Tibial artery (tissue), 4 donors: ENCODE results near the gene CTNNA2.
"Not testable (repeated sequence)": the region's sequence is repeated elsewhere in the genome, so short reads cannot be mapped to it uniquely, and the experiment has no call there.

Experiments used
- DNase-seq, 2 donors: peaks; one replicate each; pipeline ENCODE4 v3.0.0-alpha.2; 2019
- H3K27ac ChIP-seq, 2 donors: fragments of 200-600 bp; sonication (generic) in 1 of 2; 1 replicate in 1 of 2; 2 replicates in 1 of 2; pipeline ENCODE4 v1.5.1; 2018 to 2019; ENCODE audit warnings: mild to moderate bottlenecking in 1 of 2
- H3K27me3 ChIP-seq, 2 donors: fragments of 200-600 bp; sonication (generic) in 1 of 2; one replicate each; pipeline versions ENCODE4 v1.5.1 to v1.6.0; 2016 to 2019
- H3K36me3 ChIP-seq, 3 donors: fragments of 200-600 bp; sonication (generic) in 2 of 3; one replicate each; pipeline ENCODE4 v1.5.1; 2016 to 2019; ENCODE audit warnings: mild to moderate bottlenecking in 2 of 3
- H3K4me1 ChIP-seq, 4 donors: fragments of 200-600 bp; sonication (generic) in 2 of 4; 1 replicate in 3 of 4; 2 replicates in 1 of 4; pipeline ENCODE4 v1.5.1; 2016 to 2019
- H3K4me3 ChIP-seq, 2 donors: fragments of 200-600 bp; sonication (generic) in 1 of 2; 1 replicate in 1 of 2; 2 replicates in 1 of 2; pipeline ENCODE4 v1.5.1; 2018 to 2019; ENCODE audit warnings: mild to moderate bottlenecking in 2 of 2
- H3K9me3 ChIP-seq, 3 donors: fragments of 200-600 bp; sonication (generic) in 1 of 3; one replicate each; pipeline ENCODE4 v1.5.1; 2016 to 2019
- CTCF ChIP-seq, 2 experiments: fragments of 200-600 bp in 1 of 2; fragments of 450-650 bp in 1 of 2; IDR thresholded peaks; one replicate each; pipeline ENCODE4 v1.5.1; 2017 to 2019; ENCODE audit warnings: antibody characterized with exemption in 2 of 2, mild to moderate bottlenecking in 1 of 2, moderate library complexity in 1 of 2
- intact Hi-C: fragments of 100-400 bp; cut with DNase I; formaldehyde crosslinking; loops from one replicate; pipeline ENCODE4 v1.15.0; 2023; ENCODE audit warnings: low total_unique reads

CTNNA2 gene

GRCh38 chr2:80139001-80139400 is 626.1 kb downstream of the CTNNA2 start:
- Histone ChIP-seq H3K36me3 (no peaks in the 10 kb centered on the region), H3K27me3 (no peaks in the 10 kb centered on the region), H3K4me1 (no peaks in the 10 kb centered on the region), H3K4me3 (no peak overlapping the region), H3K9me3 (no peaks in the 10 kb centered on the region), H3K27ac (no peak overlapping the region)
- TF ChIP-seq CTCF (IDR thresholded peaks at IDR 0.05) = no peak
- intact Hi-C loops = no loop called here
- no peak for DNase-seq

- Histone ChIP-seq H3K4me1 (no peaks in the 10 kb centered on the region), H3K4me3 (no peak overlapping the region), H3K27ac (no peak overlapping the region), H3K9me3 (no peaks in the 10 kb centered on the region), H3K27me3 (no peaks in the 10 kb centered on the region), H3K36me3 (no peaks in the 10 kb centered on the region)
- no peak for TF ChIP-seq CTCF (IDR thresholded peaks at IDR 0.05)
- DNase-seq = no peak
- intact Hi-C loops = no loop called here
Observed at GRCh38 chr2:80141007-80141726, 628.3 kb downstream of the CTNNA2 start.

GRCh38 chr2:80145499-80145898 is 632.6 kb downstream of the CTNNA2 start:
- Histone ChIP-seq H3K36me3 (no peaks in the 10 kb centered on the region), H3K4me3 (no peak overlapping the region), H3K9me3 (no peaks in the 10 kb centered on the region), H3K27ac (no peak overlapping the region), H3K27me3 (no peaks in the 10 kb centered on the region), H3K4me1 (no peaks in the 10 kb centered on the region)
- intact Hi-C loops = no loop called here
- DNase-seq = no peak
- TF ChIP-seq CTCF (IDR thresholded peaks at IDR 0.05) = no peak

GRCh38 chr2:80146757-80147156 is 633.9 kb downstream of the CTNNA2 start:
- H3K4me3 ChIP-seq, intact Hi-C loops, H3K27ac ChIP-seq, H3K36me3 ChIP-seq, H3K9me3 ChIP-seq, H3K27me3 ChIP-seq, H3K4me1 ChIP-seq, DNase-seq: not testable (repeated sequence)

GRCh38 chr2:80147690-80148089 is 634.8 kb downstream of the CTNNA2 start:
- Histone ChIP-seq H3K27ac (no peak overlapping the region), H3K4me3 (no peak overlapping the region), H3K27me3 (no peaks in the 10 kb centered on the region), H3K9me3 (no peaks in the 10 kb centered on the region), H3K36me3 (no peaks in the 10 kb centered on the region), H3K4me1 (no peaks in the 10 kb centered on the region)
- intact Hi-C loops = no loop called here
- TF ChIP-seq CTCF (IDR thresholded peaks at IDR 0.05) = no peak
- no peak for DNase-seq

GRCh38 chr2:80148906-80149305 is 636.1 kb downstream of the CTNNA2 start:
- no peak for DNase-seq
- Histone ChIP-seq H3K36me3 (no peaks in the 10 kb centered on the region), H3K27me3 (no peaks in the 10 kb centered on the region), H3K4me3 (no peak overlapping the region), H3K9me3 (no peaks in the 10 kb centered on the region), H3K4me1 (no peaks in the 10 kb centered on the region), H3K27ac (no peak overlapping the region)
- intact Hi-C loops = no loop called here
- no peak for TF ChIP-seq CTCF (IDR thresholded peaks at IDR 0.05)
